K562 (cell line): ENCODE measurements around the gene PPP2R2B. TPM values are rescaled to one million over a fixed set of nuclear protein-coding genes. Genes with fewer than 3 reads are reported as not detected.

Experiments
- ATAC-seq: fragments of 200-7000 bp; cut with Tn5 transposase; 3 replicates; pipeline ENCODE4 v1.9.1; 2020; ENCODE audit warnings: moderate library complexity
- BruUV-seq: library from RNA; stranded (reverse); fragments of 400-500 nt; replicated peaks from 2 replicates; lab custom pipeline; 2021; lab: Mats Ljungman, UMichigan
- CTCF ChIA-PET: fragments of 300-600 bp; formaldehyde crosslinking; extraction: SDS; loops from one replicate; lab custom pipeline; 2021; ENCODE audit warnings: low intra/inter-chr PET ratio; lab: Yijun Ruan, JAX
- POLR2A ChIA-PET: fragments of 300-600, 350-650 bp; sonication (Branson Sonifier 250); formaldehyde crosslinking; extraction: SDS; loops from one replicate; lab custom pipeline; 2021; ENCODE audit warnings: antibody characterized with exemption, inconsistent platforms; lab: Yijun Ruan, JAX
- DNase-seq, 4 experiments: peaks; one replicate each; pipeline versions ENCODE4 v3.0.0 to v3.0.0-alpha.2; 2011 to 2018; ENCODE audit warnings: low spot score in 3 of 4, mixed read lengths in 3 of 4; ENCODE audit errors: extremely low read depth in 1 of 4
- FAIRE-seq: peaks from 2 replicates; lab custom pipeline; 2011; peaks lifted over from hg19 to GRCh38; lab: Jason Lieb, UNC
- H2AFZ ChIP-seq: 2 replicates; pipeline ENCODE4 v1.6.0; 2011; ENCODE audit warnings: low read depth, low read length, control low read depth, inconsistent platforms
- H3K27ac ChIP-seq: fragments of 200-600 bp; 3 replicates; pipeline ENCODE4 v1.8.0; 2011; ENCODE audit warnings: low read depth, mild to moderate bottlenecking, control low read depth, inconsistent platforms, low read length, moderate library complexity, mixed read lengths; ENCODE audit errors: extremely low read depth
- H3K27me3 ChIP-seq, 2 experiments: fragments of 300-600 bp in 1 of 2; 2 replicates in 1 of 2; 3 replicates in 1 of 2; pipeline versions ENCODE4 v1.6.0 to v1.8.0; 2011; ENCODE audit warnings: inconsistent platforms in 2 of 2, low read length in 2 of 2, mild to moderate bottlenecking in 1 of 2, mixed read lengths in 1 of 2, moderate library complexity in 1 of 2; ENCODE audit not compliant: control insufficient read depth in 2 of 2, insufficient read depth in 2 of 2
- H3K36me3 ChIP-seq: fragments of 300-600 bp; 3 replicates; pipeline ENCODE4 v1.8.0; 2011; ENCODE audit warnings: mild to moderate bottlenecking, low read length, inconsistent platforms; ENCODE audit not compliant: control insufficient read depth, insufficient read depth
- H3K4me1 ChIP-seq, 2 experiments: fragments of 200-600 bp in 1 of 2; replicated peaks in 1 of 2; 2 replicates in 1 of 2; 3 replicates in 1 of 2; pipeline versions ENCODE4 v1.5.1 to v1.8.0; 2011; ENCODE audit warnings: inconsistent platforms in 2 of 2, low read length in 2 of 2, mild to moderate bottlenecking in 1 of 2, mixed read lengths in 1 of 2, moderate library complexity in 1 of 2; ENCODE audit not compliant: control insufficient read depth in 2 of 2, insufficient read depth in 2 of 2
- H3K4me2 ChIP-seq: 2 replicates; pipeline ENCODE4 v1.6.1; 2011; ENCODE audit warnings: low read length, control low read depth, inconsistent platforms, mixed read lengths; ENCODE audit not compliant: insufficient read depth
- H3K4me3 ChIP-seq: fragments of 200-600 bp; sonication (generic), shearing (Covaris generic); 2 replicates; pipeline ENCODE4 v1.5.1; 2016; ENCODE audit warnings: control low read depth, inconsistent platforms
- H3K79me2 ChIP-seq: fragments of 200-600 bp; 3 replicates; pipeline ENCODE4 v1.8.0; 2011; ENCODE audit warnings: low read length, inconsistent platforms; ENCODE audit not compliant: control insufficient read depth, insufficient read depth
- H3K9ac ChIP-seq, 2 experiments: 2 replicates each; pipeline versions ENCODE4 v1.6.0 to v1.6.1; 2011; ENCODE audit warnings: low read depth in 2 of 2, low read length in 2 of 2, control low read depth in 1 of 2, inconsistent platforms in 1 of 2, mild to moderate bottlenecking in 1 of 2, mixed read lengths in 1 of 2; ENCODE audit not compliant: insufficient read depth in 1 of 2
- H3K9me1 ChIP-seq: one replicate; pipeline ENCODE4 v1.6.0; 2011; ENCODE audit warnings: inconsistent platforms, mild to moderate bottlenecking, low read length, moderate library complexity; ENCODE audit not compliant: control insufficient read depth, insufficient read depth
- H3K9me3 ChIP-seq: replicated peaks from 2 replicates; pipeline ENCODE4 v1.5.1; 2011; ENCODE audit warnings: low read depth, low read length, inconsistent platforms; ENCODE audit not compliant: control insufficient read depth, insufficient read depth
- H4K20me1 ChIP-seq: replicated peaks from 2 replicates; pipeline ENCODE4 v1.6.1; 2011; ENCODE audit warnings: low read length, inconsistent platforms, mixed read lengths; ENCODE audit not compliant: control insufficient read depth, insufficient read depth
- C11orf30 ChIP-seq: fragments of 450-650 bp; IDR thresholded peaks from 2 replicates; pipeline ENCODE4 v1.6.1; 2016; ENCODE audit warnings: low read depth, mild to moderate bottlenecking
- E2F3 ChIP-seq: fragments of 250-450 bp; sonication (Bioruptor Pico); IDR thresholded peaks from 2 replicates; pipeline ENCODE4 v1.4.0; 2020; ENCODE audit warnings: mild to moderate bottlenecking
- EP400 ChIP-seq: fragments of 450-650 bp; IDR thresholded peaks from 2 replicates; pipeline ENCODE4 v1.6.1; 2017; ENCODE audit warnings: antibody characterized with exemption, mild to moderate bottlenecking, moderate library complexity
- IFI16 ChIP-seq: fragments of 250-450 bp; sonication (Bioruptor Pico); IDR thresholded peaks from 2 replicates; pipeline ENCODE4 v2.1.2; 2022; ENCODE audit warnings: mild to moderate bottlenecking, inconsistent platforms
- KAT7 ChIP-seq: sonication (generic); formaldehyde crosslinking; IDR thresholded peaks from 2 replicates; pipeline ENCODE4 v1.8.0; 2022; ENCODE audit warnings: missing genetic modification reagents, mild to moderate bottlenecking, borderline replicate concordance
- NCOA1 ChIP-seq: fragments of 450-650 bp; IDR thresholded peaks from 2 replicates; pipeline ENCODE4 v1.6.1; 2016; ENCODE audit warnings: low read depth
- NR2C2 ChIP-seq, 2 experiments: fragments of 200-800 bp in 1 of 2; sonication (Bioruptor generic) in 1 of 2; sonication (generic) in 1 of 2; formaldehyde crosslinking in 1 of 2; IDR thresholded peaks; 2 replicates each; pipeline versions ENCODE4 v1.6.1 to v1.8.0; 2016 to 2022; ENCODE audit warnings: mild to moderate bottlenecking in 1 of 2, missing compliant biosample characterization in 1 of 2, missing genetic modification characterization in 1 of 2, missing genetic modification reagents in 1 of 2
- NR4A1 ChIP-seq, 2 experiments: fragments of 250-450 bp in 1 of 2; fragments of 450-650 bp in 1 of 2; sonication (Bioruptor Pico) in 1 of 2; IDR thresholded peaks; 2 replicates each; pipeline versions ENCODE4 v1.4.0 to v1.6.1; 2016 to 2020; ENCODE audit warnings: mild to moderate bottlenecking in 2 of 2, missing compliant biosample characterization in 1 of 2, missing genetic modification characterization in 1 of 2, moderate library complexity in 1 of 2
- THRA ChIP-seq: fragments of 450-650 bp; IDR thresholded peaks from 2 replicates; pipeline ENCODE4 v1.6.1; 2017; ENCODE audit warnings: mild to moderate bottlenecking, moderate library complexity
- U2AF1 ChIP-seq: fragments of 200-400 bp; formaldehyde crosslinking; optimal IDR thresholded peaks from 2 replicates; pipeline ENCODE3; 2017; ENCODE audit warnings: mild to moderate bottlenecking, low read depth, low read length, moderate library complexity
- ZNF23 ChIP-seq: fragments of 250-450 bp; sonication (Bioruptor Pico); IDR thresholded peaks from 2 replicates; pipeline ENCODE4 v1.4.0; 2020; ENCODE audit warnings: mild to moderate bottlenecking
- ZNF444 ChIP-seq: fragments of 250-450 bp; sonication (Bioruptor Pico); IDR thresholded peaks from 2 replicates; pipeline ENCODE4 v1.4.0; 2020; ENCODE audit warnings: mild to moderate bottlenecking, moderate library complexity
- ZNF740 ChIP-seq, 3 experiments: fragments of 200-800 bp in 1 of 3; sonication (Bioruptor generic) in 1 of 3; sonication (generic) in 1 of 3; formaldehyde crosslinking in 1 of 3; IDR thresholded peaks; 2 replicates each; pipeline versions ENCODE4 v1.6.1 to v1.8.0; 2016 to 2022; ENCODE audit warnings: mild to moderate bottlenecking in 2 of 3, missing compliant biosample characterization in 2 of 3, missing genetic modification characterization in 2 of 3, missing genetic modification reagents in 1 of 3
- ZNF764 ChIP-seq: fragments of 250-450 bp; sonication (Bioruptor Pico); IDR thresholded peaks from 2 replicates; pipeline ENCODE4 v1.4.0; 2020; ENCODE audit warnings: low read depth, mild to moderate bottlenecking, moderate library complexity
- in situ Hi-C: fragments of 300-500 bp; cut with MboI; formaldehyde crosslinking; loops from 4 replicates; pipeline ENCODE4 v1.15.0; 2018; ENCODE audit warnings: inconsistent platforms, mixed read lengths
- intact Hi-C: fragments of 100-400 bp; cut with micrococcal nuclease; formaldehyde crosslinking; loops from 2 replicates; pipeline ENCODE4 v1.14.2; 2022
- polyA plus RNA-seq, 8 experiments: library from polyadenylated mRNA; depleted of rRNA in 4 of 8; stranded (reverse) in 5 of 8; unstranded in 3 of 8; fragments of >200 nt; fragmentation: Nextera tagmentation in 2 of 8; fragmentation: Illumina TruSeq in 1 of 8; extraction: Ambion mirVana in 2 of 8; extraction: Trizol in 1 of 8; gene quantifications; 2 replicates each; pipeline versions ENCODE4 v1.2.1 to v1.2.3, GENCODE V29; 2011 to 2014; ENCODE audit warnings: inconsistent platforms in 1 of 8, missing spikeins in 1 of 8
- total RNA-seq, 7 experiments: library from RNA; depleted of rRNA in 6 of 7; stranded (reverse); fragments of >200 nt in 6 of 7; fragmentation: Illumina TruSeq in 2 of 7; extraction: Trizol in 2 of 7; gene quantifications; 2 replicates each; pipeline versions ENCODE4 v1.2.1 to v1.2.3, GENCODE V29; 2011 to 2021; ENCODE audit warnings: low replicate concordance in 1 of 7

Gene PPP2R2B
- total and polyA plus RNA-seq, 9 of the 15 experiments (the other 6 are each of a cell fraction or from before 2014, with no cell fraction given) = not detected

- TF ChIP-seq C11orf30 (no peak), ZNF740 (CRISPR knock-in tag; IDR thresholded peaks at IDR 0.05) (no peak), ZNF740 (tag; IDR thresholded peaks at IDR 0.05) (no peak)
- TF ChIP-seq, all 486 proteins: peak for 0
Observed at GRCh38 chr5:146717951-146718350, 160.6 kb downstream of the PPP2R2B start (continued).

GRCh38 chr5:146716636-146717035, 161.9 kb downstream of the PPP2R2B start:
- CTCF ChIA-PET = no interaction called here
- FAIRE-seq = no peak

More at GRCh38 chr5:146716636-146717035, 161.9 kb downstream of the PPP2R2B start:
- ATAC-seq (no peak), DNase-seq (no peak)
- Histone ChIP-seq H3K4me1 (no peaks in the 10 kb centered on the region), H3K36me3 (no peaks in the 10 kb centered on the region), H3K4me2 (no peak overlapping the region), H3K9me3 (no peaks in the 10 kb centered on the region), H3K27ac (no peak overlapping the region), H3K4me3 (no peak overlapping the region), H3K9me1 (no peaks in the 10 kb centered on the region), H3K27me3 (no peaks in the 10 kb centered on the region), H3K79me2 (no peaks in the 10 kb centered on the region), H3K9ac (no peak overlapping the region), H4K20me1 (no peaks in the 10 kb centered on the region), H2AFZ (no peak overlapping the region)
- BruUV-seq = no TSS peak
- intact Hi-C loops = no loop called here
- in situ Hi-C loops = no loop called here
- POLR2A ChIA-PET = no interaction called here
- no peak for TF ChIP-seq U2AF1
- no peak for TF ChIP-seq E2F3 (CRISPR knock-in tag)
- no peak for TF ChIP-seq KAT7 (CRISPR knock-in tag)
- no peak for TF ChIP-seq NR2C2 (CRISPR knock-in tag; IDR thresholded peaks at IDR 0.05)
- TF ChIP-seq NR2C2 (tag; IDR thresholded peaks at IDR 0.05) = no peak
- TF ChIP-seq NCOA1 = no peak
- TF ChIP-seq ZNF23 (CRISPR knock-in tag) = no peak
- TF ChIP-seq ZNF764 (CRISPR knock-in tag) = no peak
- TF ChIP-seq IFI16 (CRISPR knock-in tag) = no peak
- TF ChIP-seq EP400 = no peak
- TF ChIP-seq ZNF444 (CRISPR knock-in tag) = no peak
- no peak for TF ChIP-seq NR4A1 (CRISPR knock-in tag; IDR thresholded peaks at IDR 0.05)
- TF ChIP-seq NR4A1 (tag; IDR thresholded peaks at IDR 0.05) = no peak
- no peak for TF ChIP-seq THRA
